ENCODE results near the gene GHRHR. TPM values are rescaled to one million over a fixed set of nuclear protein-coding genes. Genes with fewer than 3 reads are reported as not detected.

Gene GHRHR
- total and polyA plus RNA-seq, 4 donors, result 0.38 to 0.77 (median 0.77) TPM; not detected in 1

DNA sequence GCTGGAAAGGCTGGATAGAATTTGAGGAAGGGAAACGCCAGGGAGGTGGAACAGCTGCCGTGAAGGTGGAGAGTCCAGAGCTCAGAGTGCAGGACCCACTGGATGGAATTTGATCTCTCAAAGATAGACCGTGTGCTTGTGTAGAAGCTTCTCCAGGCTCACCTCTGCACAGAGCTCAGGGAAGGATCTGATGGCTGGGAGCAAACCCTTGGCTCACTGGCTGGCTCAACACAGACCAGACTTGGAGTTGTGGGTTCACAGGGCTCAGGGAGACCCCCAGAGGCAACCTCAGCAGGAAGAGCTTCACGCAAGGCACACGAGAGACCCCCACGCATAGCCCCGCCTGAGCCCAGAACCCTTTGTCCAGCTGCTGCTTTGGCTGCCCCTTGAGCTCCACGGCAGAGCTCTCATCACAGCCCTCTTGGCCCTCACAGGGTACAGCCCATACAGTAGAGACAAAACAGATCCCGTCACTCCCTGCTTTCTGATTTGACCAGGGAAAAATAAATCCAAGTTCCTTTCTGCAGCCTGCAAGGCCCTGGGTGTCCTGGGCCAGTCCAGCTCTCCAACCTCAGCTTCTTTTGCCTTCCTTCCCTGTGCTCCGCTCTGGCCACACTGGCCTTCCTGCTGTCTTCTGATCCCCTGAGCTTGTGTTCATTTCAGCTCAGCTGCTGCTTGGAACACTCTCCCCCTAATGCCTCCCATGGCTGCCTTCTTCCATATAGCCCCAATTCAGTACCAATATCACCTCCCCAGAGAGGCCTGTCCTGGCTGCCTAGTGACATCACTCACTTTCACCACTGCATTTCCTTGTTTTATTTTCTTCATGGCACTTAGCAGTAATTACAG is 26.3 kb downstream of the GHRHR start:
- H3K27me3 ChIP-seq (ENCODE audit: control insufficient read depth in 3 of 3, insufficient read depth in 3 of 3, low read length in 2 of 3), result no peaks in the 10 kb centered on the region
- no peak for DNase-seq
- TF ChIP-seq, protein P1, sequence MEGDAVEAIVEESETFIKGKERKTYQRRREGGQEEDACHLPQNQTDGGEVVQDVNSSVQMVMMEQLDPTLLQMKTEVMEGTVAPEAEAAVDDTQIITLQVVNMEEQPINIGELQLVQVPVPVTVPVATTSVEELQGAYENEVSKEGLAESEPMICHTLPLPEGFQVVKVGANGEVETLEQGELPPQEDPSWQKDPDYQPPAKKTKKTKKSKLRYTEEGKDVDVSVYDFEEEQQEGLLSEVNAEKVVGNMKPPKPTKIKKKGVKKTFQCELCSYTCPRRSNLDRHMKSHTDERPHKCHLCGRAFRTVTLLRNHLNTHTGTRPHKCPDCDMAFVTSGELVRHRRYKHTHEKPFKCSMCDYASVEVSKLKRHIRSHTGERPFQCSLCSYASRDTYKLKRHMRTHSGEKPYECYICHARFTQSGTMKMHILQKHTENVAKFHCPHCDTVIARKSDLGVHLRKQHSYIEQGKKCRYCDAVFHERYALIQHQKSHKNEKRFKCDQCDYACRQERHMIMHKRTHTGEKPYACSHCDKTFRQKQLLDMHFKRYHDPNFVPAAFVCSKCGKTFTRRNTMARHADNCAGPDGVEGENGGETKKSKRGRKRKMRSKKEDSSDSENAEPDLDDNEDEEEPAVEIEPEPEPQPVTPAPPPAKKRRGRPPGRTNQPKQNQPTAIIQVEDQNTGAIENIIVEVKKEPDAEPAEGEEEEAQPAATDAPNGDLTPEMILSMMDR (IDR thresholded peaks at IDR 0.05; ENCODE audit: control extremely low read depth, extremely low read depth), result no peak
- H3K27ac ChIP-seq (ENCODE audit: low read depth in 1 of 2, low read length in 1 of 2), result no peak overlapping the region
- peaks cover 0 to 7% (median 0%) of the 10 kb centered on the region in 5 donors for H3K4me1 ChIP-seq (ENCODE audit: control insufficient read depth in 5 of 5, insufficient read depth in 5 of 5, low read length in 5 of 5)
- H3K4me3 ChIP-seq, result no peak overlapping the region
- H3K9me3 ChIP-seq (ENCODE audit: control insufficient read depth in 4 of 4, insufficient read depth in 3 of 4, low read length in 3 of 4), result peaks cover 0 to 2% (median 0%) of the 10 kb centered on the region in 4 donors
- no peak overlapping the region for H3K9ac ChIP-seq (ENCODE audit: insufficient read depth in 1 of 2, low read length in 2 of 2)
- no peak for ATAC-seq (ENCODE audit: insufficient read depth, low FRiP score)
- WGBS, 2 donors, result 91% methylated on average over 10 of the region's 10 CpGs
- no peaks in the 10 kb centered on the region for H3K36me3 ChIP-seq (ENCODE audit: control insufficient read depth in 4 of 4, insufficient read depth in 4 of 4, low read length in 4 of 4)

DNA sequence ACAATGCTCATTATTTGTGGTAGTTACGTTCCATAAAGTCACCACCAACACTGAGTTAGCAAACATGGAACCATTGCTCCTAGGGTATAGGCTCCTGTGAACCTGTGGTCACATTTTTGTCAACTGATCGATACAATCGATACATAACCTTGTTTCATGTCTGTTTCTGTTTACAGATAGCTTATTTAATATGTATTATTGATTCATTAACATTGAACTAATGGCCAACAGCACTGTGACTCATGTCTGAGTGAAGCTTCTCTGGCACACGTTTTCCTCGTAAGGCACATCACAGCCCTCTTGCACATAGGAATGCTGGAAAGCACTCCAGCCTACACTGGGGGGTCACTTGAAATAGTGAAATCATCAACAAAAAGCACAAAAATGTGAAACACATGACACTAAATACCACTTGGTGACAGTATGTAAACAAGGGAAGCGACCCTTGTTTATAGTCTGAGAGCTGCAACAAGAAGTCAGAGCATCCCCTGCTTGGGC is 27.0 kb downstream of the GHRHR start:
- Histone ChIP-seq H3K27me3 (ENCODE audit: control insufficient read depth in 3 of 3, insufficient read depth in 3 of 3, low read length in 2 of 3) (no peaks in the 10 kb centered on the region), H3K9ac (ENCODE audit: insufficient read depth in 1 of 2, low read length in 2 of 2) (no peak overlapping the region), H3K4me1 (ENCODE audit: control insufficient read depth in 5 of 5, insufficient read depth in 5 of 5, low read length in 5 of 5) (peaks cover 0 to 7% (median 0%) of the 10 kb centered on the region in 5 donors), H3K4me3 (no peak overlapping the region), H3K27ac (ENCODE audit: low read depth in 1 of 2, low read length in 1 of 2) (no peak overlapping the region), H3K36me3 (ENCODE audit: control insufficient read depth in 4 of 4, insufficient read depth in 4 of 4, low read length in 4 of 4) (no peaks in the 10 kb centered on the region), H3K9me3 (ENCODE audit: control insufficient read depth in 4 of 4, insufficient read depth in 3 of 4, low read length in 3 of 4) (peaks cover 0 to 2% (median 0%) of the 10 kb centered on the region in 4 donors)
- TF ChIP-seq, protein P1 (IDR thresholded peaks at IDR 0.05; ENCODE audit: control extremely low read depth, extremely low read depth), result no peak
- ATAC-seq (ENCODE audit: insufficient read depth, low FRiP score) (no peak), DNase-seq (no peak)
- 87 to 89% methylated on average over 6 of the region's 6 CpGs for WGBS, 2 donors

GRCh38 chr7:30992414-30992813 is 28.7 kb downstream of the GHRHR start:
- DNase-seq, result no peak
- no peak overlapping the region for H3K4me3 ChIP-seq
- no peaks in the 10 kb centered on the region for H3K27me3 ChIP-seq (ENCODE audit: control insufficient read depth in 3 of 3, insufficient read depth in 3 of 3, low read length in 2 of 3)
- H3K9ac ChIP-seq (ENCODE audit: insufficient read depth in 1 of 2, low read length in 2 of 2), result no peak overlapping the region
- TF ChIP-seq, protein P1 (IDR thresholded peaks at IDR 0.05; ENCODE audit: control extremely low read depth, extremely low read depth), result no peak
- no peak for ATAC-seq (ENCODE audit: insufficient read depth, low FRiP score)
- H3K4me1 ChIP-seq (ENCODE audit: control insufficient read depth in 5 of 5, insufficient read depth in 5 of 5, low read length in 5 of 5), result peaks cover 0 to 7% (median 0%) of the 10 kb centered on the region in 5 donors
- WGBS, 2 donors, result 87 to 89% methylated on average over 18 of the region's 18 CpGs
- no peaks in the 10 kb centered on the region for H3K36me3 ChIP-seq (ENCODE audit: control insufficient read depth in 4 of 4, insufficient read depth in 4 of 4, low read length in 4 of 4)
- peaks cover 0 to 2% (median 0%) of the 10 kb centered on the region in 4 donors for H3K9me3 ChIP-seq (ENCODE audit: control insufficient read depth in 4 of 4, insufficient read depth in 3 of 4, low read length in 3 of 4)
- H3K27ac ChIP-seq (ENCODE audit: low read depth in 1 of 2, low read length in 1 of 2), result no peak overlapping the region

Measured in lung (tissue), 12 donors.